Endothelial cell of hepatic sinusoid (primary cell): ENCODE measurements around the gene CEP83.
"Not testable (repeated sequence)": the region's sequence is repeated elsewhere in the genome, so short reads cannot be mapped to it uniquely, and the experiment has no call there.

Experiments
- in situ Hi-C: cut with HindIII; loops from 2 replicates; pipeline ENCODE4 v1.10.0; 2017; ENCODE audit warnings: low sequenced_read_pairs

The CEP83 gene

GRCh38 chr12:94459728-94460615 lies at the start of gene CEP83:
Gene CEP83 (minus strand): TSS chr12:94459867. CDS start chr12:94412490, 47,377 bp downstream.
- in situ Hi-C loops: no loop called here

GRCh38 chr12:94509317-94509716 lies 49.6 kb upstream of the CEP83 start:
- in situ Hi-C loops: no loop called here

GRCh38 chr12:94507455-94507854 lies 47.8 kb upstream of the CEP83 start:
- in situ Hi-C loops: no loop called here

GRCh38 chr12:94504386-94504785 lies 44.7 kb upstream of the CEP83 start:
- in situ Hi-C loops: no loop called here

GRCh38 chr12:94503619-94504018 lies 44.0 kb upstream of the CEP83 start:
- in situ Hi-C loops: no loop called here

GRCh38 chr12:94500831-94501567 lies 41.3 kb upstream of the CEP83 start:
- in situ Hi-C loops: no loop called here

GRCh38 chr12:94498698-94499097 lies 39.0 kb upstream of the CEP83 start:
- in situ Hi-C loops: no loop called here

- in situ Hi-C loops: no loop called here
Observed at GRCh38 chr12:94498073-94498472, 38.4 kb upstream of the CEP83 start.

- in situ Hi-C loops: no loop called here
Observed at GRCh38 chr12:94495445-94496115, 35.9 kb upstream of the CEP83 start.

- in situ Hi-C loops: no loop called here
Observed at GRCh38 chr12:94491489-94491888, 31.8 kb upstream of the CEP83 start.

- in situ Hi-C loops: no loop called here
Observed at GRCh38 chr12:94488463-94488862, 28.8 kb upstream of the CEP83 start.

GRCh38 chr12:94481734-94482133 lies 22.1 kb upstream of the CEP83 start:
- in situ Hi-C loops: no loop called here

- in situ Hi-C loops: no loop called here
Observed at GRCh38 chr12:94469522-94469921, 9.9 kb upstream of the CEP83 start.

- in situ Hi-C loops: no loop called here
Observed at GRCh38 chr12:94460616-94460959, 921 bp upstream of the CEP83 start.

- in situ Hi-C loops: no loop called here
Observed at GRCh38 chr12:94458877-94459727, 565 bp downstream of the CEP83 start.

- in situ Hi-C loops: no loop called here
Observed at GRCh38 chr12:94457311-94457710, 2.4 kb downstream of the CEP83 start.

GRCh38 chr12:94454318-94454717 lies 5.3 kb downstream of the CEP83 start:
- in situ Hi-C loops: not testable (repeated sequence)

GRCh38 chr12:94445662-94446061 lies 14.0 kb downstream of the CEP83 start:
- in situ Hi-C loops: no loop called here

- in situ Hi-C loops: no loop called here
Observed at GRCh38 chr12:94437303-94437702, 22.4 kb downstream of the CEP83 start.

GRCh38 chr12:94435511-94435927 lies 24.1 kb downstream of the CEP83 start:
- in situ Hi-C loops: no loop called here

GRCh38 chr12:94434171-94434570 lies 25.5 kb downstream of the CEP83 start:
- in situ Hi-C loops: no loop called here
